NCI-H2227 (cell line): ENCODE results near the gene CFAP157.

ENCODE experiments used
- DNase-seq: peaks from one replicate; lab custom pipeline; 2025; ENCODE audit not compliant: unreplicated experiment; lab: John Stamatoyannopoulos, UW

The CFAP157 gene

DNA sequence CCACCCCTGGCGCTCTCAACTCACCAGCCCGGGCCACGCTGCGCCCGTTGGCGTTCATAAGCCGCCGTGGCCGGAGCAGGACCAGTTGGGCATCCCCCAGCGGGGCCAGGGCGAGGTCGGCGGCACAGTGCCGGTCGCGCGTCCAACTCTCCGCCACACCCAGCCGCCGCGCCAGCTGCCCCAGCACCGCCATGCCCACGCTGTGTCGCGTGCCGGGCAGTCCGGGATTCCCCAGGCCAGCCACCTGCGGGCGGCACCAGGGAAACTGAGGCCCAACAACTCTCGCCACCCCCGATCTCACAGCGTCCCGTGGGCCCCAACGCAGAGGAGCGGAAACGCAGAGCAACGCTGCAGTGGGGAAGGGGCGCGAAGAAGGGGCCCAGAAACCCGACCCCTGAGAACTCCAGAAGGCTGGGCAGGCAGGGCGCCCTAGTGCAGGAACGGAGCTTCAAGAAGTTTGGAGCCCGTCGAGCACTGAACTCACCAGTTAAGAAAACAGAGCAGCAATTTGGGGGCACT is 8.2 kb downstream of the CFAP157 start:
- DNase-seq = no peak

DNA sequence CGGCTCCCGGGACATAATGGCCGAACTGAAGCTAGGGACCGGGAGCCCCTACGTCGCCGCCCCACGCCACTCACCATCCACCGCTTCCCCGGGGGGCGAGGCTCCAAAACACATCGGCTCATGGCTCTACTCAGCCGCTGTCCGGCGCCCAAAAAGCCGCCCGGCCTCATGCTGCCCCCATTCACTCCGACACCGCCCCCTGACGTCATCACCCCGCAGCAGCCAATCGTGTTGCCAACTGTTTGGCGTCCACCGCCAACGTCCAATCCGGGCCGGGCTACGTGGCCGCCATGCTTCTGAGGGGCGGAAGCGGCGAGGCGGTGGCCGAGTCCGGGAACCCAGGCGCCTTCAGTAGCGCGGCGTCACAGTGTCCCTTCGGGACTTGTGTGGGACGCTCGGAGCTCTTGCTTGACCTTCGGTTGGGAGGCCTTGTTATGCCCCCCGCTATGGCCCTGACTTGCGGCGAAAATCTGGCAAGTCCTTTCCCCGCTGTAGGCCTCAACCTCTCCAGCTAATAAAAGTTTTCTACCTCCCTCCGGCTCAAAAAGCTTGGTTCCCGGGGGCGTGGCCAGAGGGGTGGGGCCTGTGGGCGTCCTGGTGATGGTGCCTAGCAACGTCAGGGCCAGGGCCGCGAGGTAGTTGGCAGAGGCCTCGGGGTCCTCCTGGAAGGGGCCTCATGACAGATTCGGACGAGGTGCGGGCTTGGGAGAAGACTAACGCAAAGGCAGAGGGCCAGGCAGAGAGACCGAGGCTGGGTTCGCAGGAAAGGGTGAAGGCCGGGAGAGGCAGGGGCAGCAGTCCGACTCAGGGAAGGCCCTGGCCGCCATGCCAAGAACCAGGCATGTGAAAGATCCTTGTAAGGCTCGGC is 8.9 kb downstream of the CFAP157 start, which contains the start of the genes PTRH1 and TTC16:
Gene PTRH1 (minus strand): TSS at position 194 of the 868 bp plus-strand sequence. CDS start 24 bp downstream, at position 170.
Gene TTC16 (plus strand): TSS at position 610 of the 868 bp plus-strand sequence. CDS start 67 bp downstream, at position 677.
- DNase-seq = peak; percentile 93

GRCh38 chr9:127716412-127716811 is 9.6 kb downstream of the CFAP157 start:
- DNase-seq = no peak

DNA sequence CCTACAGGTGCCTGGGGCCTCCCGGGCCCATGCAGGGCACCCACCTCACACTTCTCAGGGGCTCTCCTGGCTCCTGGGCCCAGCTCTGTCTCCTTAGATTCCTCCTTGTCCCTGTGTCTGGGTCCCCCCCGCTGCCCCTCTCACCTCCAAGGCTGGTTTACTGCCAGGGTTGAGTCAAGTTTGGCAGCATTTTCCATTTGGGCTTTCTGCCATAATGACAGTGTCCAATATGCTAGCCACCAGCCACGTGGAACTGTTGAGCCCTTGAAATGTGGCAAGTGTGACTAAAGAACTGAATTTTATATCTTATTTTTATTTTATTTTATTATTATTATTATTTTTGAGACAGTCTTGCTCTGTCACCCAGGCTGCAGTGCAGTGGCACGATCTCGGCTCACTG is 11.0 kb downstream of the CFAP157 start:
- DNase-seq = no peak

- DNase-seq = no peak
Observed at GRCh38 chr9:127720031-127720864, 13.5 kb downstream of the CFAP157 start.

DNA sequence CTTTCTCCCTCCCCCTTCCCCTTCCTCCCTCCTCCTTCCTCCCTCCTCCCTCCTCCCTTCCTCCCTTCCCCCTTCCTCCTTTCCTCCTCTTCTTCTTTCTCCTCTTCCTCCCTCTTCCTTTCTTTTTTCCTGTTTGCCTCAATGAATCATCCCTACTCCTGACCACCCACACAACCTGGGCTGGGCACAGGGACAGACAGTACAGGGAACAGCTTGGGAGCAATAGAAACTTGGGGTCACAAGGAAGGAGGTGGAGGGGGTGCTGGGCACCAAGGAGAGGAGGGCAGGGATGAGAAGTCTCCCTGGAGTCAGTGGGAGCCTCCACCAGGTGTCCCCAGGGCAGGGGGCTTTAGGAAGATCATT is 14.1 kb downstream of the CFAP157 start:
- no peak for DNase-seq

GRCh38 chr9:127721391-127721821 is 14.6 kb downstream of the CFAP157 start:
- DNase-seq = peak; percentile 52

DNA sequence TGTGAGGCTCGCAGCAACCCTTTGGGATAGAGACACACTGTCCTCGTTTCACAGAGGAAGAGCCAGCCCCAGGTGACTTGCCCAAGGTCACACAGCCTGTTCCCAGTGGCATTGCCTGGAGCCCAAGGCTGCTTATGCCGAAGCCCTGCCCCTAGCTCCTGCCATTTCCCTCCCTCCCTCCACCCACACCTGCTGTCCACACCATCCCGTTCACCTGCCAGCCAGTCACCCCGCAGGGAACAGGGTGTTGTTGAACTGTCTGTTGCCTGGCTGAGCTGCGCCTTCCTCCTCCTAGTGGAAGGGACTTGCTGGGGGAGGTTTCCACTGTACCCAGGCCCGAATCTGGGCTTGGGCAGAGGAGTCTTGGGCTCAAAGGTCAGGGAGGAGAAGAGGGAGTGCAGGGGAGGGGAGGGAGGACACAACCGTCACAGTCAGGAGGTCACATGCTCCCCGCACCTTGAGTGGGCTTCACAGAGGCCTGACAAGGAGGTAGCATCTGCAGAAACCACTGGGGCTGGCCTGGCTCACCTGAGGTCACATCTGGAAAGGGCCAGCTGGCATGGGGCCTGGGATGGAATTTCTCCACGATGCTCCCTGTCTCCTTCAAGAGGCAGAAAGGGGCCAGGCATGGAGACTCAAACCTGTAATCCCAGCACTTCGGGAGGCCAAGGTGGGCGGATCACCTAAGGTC is 15.4 kb downstream of the CFAP157 start:
- DNase-seq = no peak

- DNase-seq = no peak
Observed at GRCh38 chr9:127723013-127723412, 16.2 kb downstream of the CFAP157 start.

DNA sequence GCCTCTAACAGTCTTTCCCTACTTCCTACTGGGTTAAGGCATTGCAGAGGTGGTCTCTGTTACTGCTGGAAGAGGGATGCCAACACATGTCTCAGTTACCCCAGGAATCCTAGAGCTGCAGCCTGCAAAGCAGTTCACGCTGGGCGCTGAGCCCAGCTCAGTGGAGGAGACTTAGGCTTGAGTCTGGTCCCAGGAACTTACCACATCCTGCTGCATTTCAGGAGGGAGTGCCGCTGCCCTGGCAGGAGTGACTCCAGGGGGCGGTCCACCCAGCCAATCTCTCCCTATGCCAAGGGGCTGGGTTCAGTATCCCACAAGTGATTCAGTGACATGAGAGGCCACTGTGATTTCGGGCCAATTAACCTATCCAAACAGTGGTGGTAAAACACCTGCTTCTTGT is 16.7 kb downstream of the CFAP157 start:
- no peak for DNase-seq

GRCh38 chr9:127724012-127724411 is 17.2 kb downstream of the CFAP157 start:
- DNase-seq = no peak

- no peak for DNase-seq
Observed at GRCh38 chr9:127726871-127727270, 20.1 kb downstream of the CFAP157 start.

GRCh38 chr9:127728808-127729207 is 22.0 kb downstream of the CFAP157 start:
- no peak for DNase-seq

GRCh38 chr9:127729522-127730256 is 22.9 kb downstream of the CFAP157 start:
- no peak for DNase-seq

DNA sequence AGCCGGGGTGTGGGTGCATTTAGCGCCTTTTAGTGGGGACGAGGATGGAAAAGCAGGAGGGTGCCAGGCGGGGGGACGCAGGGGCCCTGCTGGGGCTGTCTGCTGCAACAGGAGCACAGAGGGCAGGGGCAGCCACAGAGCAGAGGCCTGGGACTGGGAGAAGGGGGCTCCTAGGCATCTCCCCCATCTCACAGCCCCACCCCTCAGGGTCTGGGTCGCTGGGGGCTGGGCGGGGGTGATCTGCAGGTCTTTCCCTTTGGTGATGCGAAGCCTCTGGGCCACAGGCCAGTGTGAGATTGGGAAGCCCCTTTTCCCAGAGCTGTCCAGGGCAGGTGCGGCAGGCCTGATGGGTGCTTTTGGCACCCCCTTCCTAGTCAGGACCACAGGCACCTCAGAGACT is 23.5 kb downstream of the CFAP157 start:
- DNase-seq = no peak

DNA sequence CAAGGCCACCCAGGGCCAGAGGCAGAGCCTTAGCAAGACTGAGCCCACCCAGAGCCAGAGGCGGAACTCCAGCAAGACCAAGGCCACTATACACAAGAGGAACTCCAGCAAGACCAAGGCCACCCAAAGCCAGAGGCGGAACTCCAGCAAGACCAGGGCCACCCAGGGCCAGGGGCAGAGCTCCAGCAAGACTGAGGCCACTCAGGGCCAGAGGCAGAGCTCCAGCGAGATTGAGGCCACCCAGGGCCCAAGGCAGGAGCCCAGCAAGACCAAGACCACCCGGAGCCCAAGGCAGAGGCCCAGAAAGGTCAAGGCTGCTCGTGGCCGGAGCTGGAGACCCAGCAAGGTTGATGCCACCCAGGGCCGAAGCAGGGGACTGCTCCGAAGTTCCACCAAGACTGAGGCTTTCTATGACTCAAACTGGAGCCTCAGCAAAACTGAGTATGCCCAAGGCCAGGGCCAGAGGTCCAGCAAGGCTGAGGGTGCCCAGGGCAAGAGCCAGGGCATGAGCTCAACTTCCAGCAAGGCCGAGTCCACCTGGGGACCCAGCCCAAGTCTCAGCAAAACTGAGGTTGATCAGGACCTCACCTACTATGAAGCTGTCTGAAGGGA is 24.1 kb downstream of the CFAP157 start:
- no peak for DNase-seq

DNA sequence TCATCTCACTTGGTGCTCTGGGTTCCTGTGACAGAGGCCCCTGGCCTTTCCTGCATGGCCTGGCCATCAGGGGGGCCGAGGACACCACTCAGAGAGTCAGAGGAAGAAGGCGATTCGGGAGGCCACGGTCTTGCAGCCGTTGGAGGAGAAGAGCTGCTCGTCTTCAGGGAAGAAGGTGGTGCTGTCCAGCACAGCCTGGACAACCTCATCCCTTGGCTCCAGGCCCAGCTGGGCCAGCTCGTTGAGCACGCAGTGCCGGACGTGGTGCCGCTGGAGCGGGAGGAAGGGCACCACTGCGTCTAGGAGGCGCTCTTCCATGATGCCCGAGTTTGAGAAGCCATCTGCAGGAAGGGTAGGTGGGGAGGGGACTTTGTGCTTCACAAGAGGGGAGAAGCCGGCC is 25.1 kb downstream of the CFAP157 start:
- DNase-seq = no peak

DNA sequence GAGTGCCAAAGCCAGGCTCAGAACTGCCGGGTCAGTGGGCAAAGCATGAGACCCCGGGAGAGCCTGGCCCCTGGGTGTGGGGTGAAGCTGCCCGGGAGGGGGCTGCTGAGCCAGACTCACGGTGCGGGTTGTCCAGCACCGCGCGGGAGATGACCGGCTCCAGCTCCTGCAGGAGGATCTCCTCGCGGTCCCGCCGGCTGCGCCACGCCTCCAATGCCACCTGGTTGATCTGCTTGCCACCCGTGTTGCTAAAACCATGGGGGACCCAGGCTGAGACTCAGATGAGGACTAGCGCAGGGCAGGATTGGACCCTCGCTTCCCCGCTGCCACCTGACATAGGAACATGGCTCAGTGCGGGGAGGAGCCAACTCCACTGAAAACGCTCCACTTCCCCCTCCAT is 25.7 kb downstream of the CFAP157 start:
- DNase-seq = no peak

GRCh38 chr9:127733614-127734013 is 26.8 kb downstream of the CFAP157 start:
- no peak for DNase-seq

GRCh38 chr9:127734247-127734746 is 27.5 kb downstream of the CFAP157 start:
- no peak for DNase-seq
